WTC11 (cell line): ENCODE data around the gene STIMATE.

Source experiments
- PRDM15 ChIP-seq: sonication (generic); formaldehyde crosslinking; IDR thresholded peaks from 2 replicates; pipeline ENCODE4 v1.8.0; 2022; ENCODE audit warnings: missing genetic modification reagents
- SP1 ChIP-seq: sonication (generic); formaldehyde crosslinking; conservative IDR thresholded peaks from 2 replicates; pipeline ENCODE4 v1.8.1; 2022; ENCODE audit warnings: missing genetic modification reagents
- ZBTB21 ChIP-seq: sonication (generic); formaldehyde crosslinking; IDR thresholded peaks from 2 replicates; pipeline ENCODE4 v1.8.1; 2023; ENCODE audit warnings: mild to moderate bottlenecking, missing genetic modification reagents, borderline replicate concordance
- TF ChIP-seq, protein P1 (sequence below): fragments of 200-600 bp; IDR thresholded peaks from 2 replicates; pipeline ENCODE4 v1.8.0; 2022; ENCODE audit warnings: antibody characterized with exemption

DNA sequence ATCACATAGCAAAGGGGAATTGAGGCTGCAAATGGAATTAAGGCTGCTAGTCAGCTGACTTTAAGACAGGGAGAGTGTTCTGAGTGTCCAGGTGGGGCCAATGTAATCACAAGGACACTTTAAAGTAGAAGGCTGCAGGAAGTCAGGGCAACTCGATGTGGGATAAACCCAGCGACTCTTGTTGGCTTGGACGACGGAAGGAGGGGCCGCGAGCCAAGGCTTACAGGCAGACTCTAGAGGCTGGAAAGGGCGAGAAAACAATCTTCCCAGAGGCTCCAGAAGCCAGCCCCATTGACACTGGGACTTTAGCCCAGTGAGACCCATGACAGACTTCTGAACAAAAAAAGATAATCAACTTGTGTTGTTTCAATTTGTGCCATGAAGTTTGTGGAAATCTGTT is 49.6 kb downstream of the STIMATE start:
- TF ChIP-seq, protein P1, sequence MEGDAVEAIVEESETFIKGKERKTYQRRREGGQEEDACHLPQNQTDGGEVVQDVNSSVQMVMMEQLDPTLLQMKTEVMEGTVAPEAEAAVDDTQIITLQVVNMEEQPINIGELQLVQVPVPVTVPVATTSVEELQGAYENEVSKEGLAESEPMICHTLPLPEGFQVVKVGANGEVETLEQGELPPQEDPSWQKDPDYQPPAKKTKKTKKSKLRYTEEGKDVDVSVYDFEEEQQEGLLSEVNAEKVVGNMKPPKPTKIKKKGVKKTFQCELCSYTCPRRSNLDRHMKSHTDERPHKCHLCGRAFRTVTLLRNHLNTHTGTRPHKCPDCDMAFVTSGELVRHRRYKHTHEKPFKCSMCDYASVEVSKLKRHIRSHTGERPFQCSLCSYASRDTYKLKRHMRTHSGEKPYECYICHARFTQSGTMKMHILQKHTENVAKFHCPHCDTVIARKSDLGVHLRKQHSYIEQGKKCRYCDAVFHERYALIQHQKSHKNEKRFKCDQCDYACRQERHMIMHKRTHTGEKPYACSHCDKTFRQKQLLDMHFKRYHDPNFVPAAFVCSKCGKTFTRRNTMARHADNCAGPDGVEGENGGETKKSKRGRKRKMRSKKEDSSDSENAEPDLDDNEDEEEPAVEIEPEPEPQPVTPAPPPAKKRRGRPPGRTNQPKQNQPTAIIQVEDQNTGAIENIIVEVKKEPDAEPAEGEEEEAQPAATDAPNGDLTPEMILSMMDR: no peak
- TF ChIP-seq ZBTB21 (CRISPR knock-in tag) (no peak), SP1 (no peak), PRDM15 (CRISPR knock-in tag) (no peak)
